Vagina (tissue), 2 donors: ENCODE data around the gene FRMD3.

Experiments
- CTCF ChIP-seq, 3 experiments: fragments of 450-650 bp in 2 of 3; fragments of 200-600 bp in 1 of 3; sonication (generic) in 1 of 3; IDR thresholded peaks; one replicate each; pipeline ENCODE4 v1.5.1; 2017 to 2019; ENCODE audit warnings: antibody characterized with exemption in 3 of 3, mild to moderate bottlenecking in 2 of 3, moderate library complexity in 2 of 3
- POLR2A ChIP-seq, 2 donors: fragments of 450-650 bp; IDR thresholded peaks; one replicate each; pipeline ENCODE4 v1.6.1; 2017; ENCODE audit warnings: antibody characterized with exemption in 2 of 2, mild to moderate bottlenecking in 2 of 2, moderate library complexity in 2 of 2

GRCh38 chr9:83503866-83504265, 34.3 kb downstream of the FRMD3 start:
- no peak for TF ChIP-seq POLR2A (IDR thresholded peaks at IDR 0.05)
- TF ChIP-seq CTCF (IDR thresholded peaks at IDR 0.05) = no peak
